HEK293 (cell line): ENCODE results near the gene MPC1.

ENCODE experiments used
- CTCF ChIA-PET: fragments of 350-600 bp; formaldehyde crosslinking; extraction: SDS; loops from one replicate; lab custom pipeline; 2021; ENCODE audit warnings: antibody characterized with exemption; lab: Yijun Ruan, JAX
- POLR2A ChIA-PET: fragments of 300-600 bp; formaldehyde crosslinking; extraction: SDS; loops from one replicate; lab custom pipeline; 2020; ENCODE audit warnings: antibody characterized with exemption, inconsistent platforms; lab: Yijun Ruan, JAX
- H3K27ac ChIP-seq: fragments of 200-500 bp; sonication (Bioruptor generic); 2 replicates; pipeline ENCODE4 v1.5.1; 2014; ENCODE audit warnings: low read depth, low read length, control low read depth, inconsistent platforms; ENCODE audit errors: extremely low read depth
- H3K36me3 ChIP-seq, 2 experiments: fragments of 200-500 bp in 1 of 2; sonication (Bioruptor generic) in 1 of 2; 1 replicate in 1 of 2; 2 replicates in 1 of 2; pipeline ENCODE4 v1.5.1; 2014 to 2017; ENCODE audit warnings: inconsistent platforms in 2 of 2, low read length in 2 of 2; ENCODE audit not compliant: control insufficient read depth in 2 of 2, insufficient read depth in 1 of 2
- H3K4me1 ChIP-seq: fragments of 200-500 bp; sonication (Bioruptor generic); 2 replicates; pipeline ENCODE4 v1.5.1; 2014; ENCODE audit warnings: mild to moderate bottlenecking, low read length, inconsistent platforms; ENCODE audit not compliant: control insufficient read depth, insufficient read depth
- H3K4me3 ChIP-seq: 2 replicates; pipeline ENCODE4 v1.5.1; 2011; ENCODE audit warnings: low read depth, mild to moderate bottlenecking, control low read depth, low read length, moderate library complexity
- H3K9me3 ChIP-seq: fragments of 200-500 bp; sonication (Bioruptor generic); 2 replicates; pipeline ENCODE4 v1.5.1; 2014; ENCODE audit warnings: low read depth, low read length, inconsistent platforms; ENCODE audit not compliant: control insufficient read depth, insufficient read depth
- PATZ1 ChIP-seq: fragments of 450-650 bp; formaldehyde crosslinking; IDR thresholded peaks from 2 replicates; pipeline ENCODE4 v1.5.1; 2016; ENCODE audit warnings: missing biosample characterization, missing genetic modification characterization
- ZBTB20 ChIP-seq: fragments of 450-650 bp; formaldehyde crosslinking; IDR thresholded peaks from 2 replicates; pipeline ENCODE4 v1.5.1; 2016; ENCODE audit warnings: missing biosample characterization, missing genetic modification characterization
- ZBTB48 ChIP-seq: fragments of 450-650 bp; formaldehyde crosslinking; IDR thresholded peaks from 2 replicates; pipeline ENCODE4 v1.5.1; 2016; ENCODE audit warnings: missing biosample characterization, missing genetic modification characterization
- ZBTB6 ChIP-seq: fragments of 450-650 bp; formaldehyde crosslinking; IDR thresholded peaks from 2 replicates; pipeline ENCODE4 v1.5.1; 2017; ENCODE audit warnings: missing biosample characterization, missing genetic modification characterization
- ZNF114 ChIP-seq: fragments of 450-650 bp; formaldehyde crosslinking; IDR thresholded peaks from 2 replicates; pipeline ENCODE4 v1.5.0; 2017; ENCODE audit warnings: missing biosample characterization, missing genetic modification characterization
- ZNF155 ChIP-seq: fragments of 450-650 bp; formaldehyde crosslinking; IDR thresholded peaks from 2 replicates; pipeline ENCODE4 v1.5.1; 2016; ENCODE audit warnings: missing biosample characterization, missing genetic modification characterization
- ZNF221 ChIP-seq: fragments of 450-650 bp; formaldehyde crosslinking; IDR thresholded peaks from 2 replicates; pipeline ENCODE4 v1.5.1; 2017; ENCODE audit warnings: missing biosample characterization, missing genetic modification characterization, borderline replicate concordance
- ZNF391 ChIP-seq: fragments of 450-650 bp; formaldehyde crosslinking; IDR thresholded peaks from 2 replicates; pipeline ENCODE4 v1.5.1; 2016; ENCODE audit warnings: low read depth, missing biosample characterization, missing genetic modification characterization, borderline replicate concordance
- ZNF571 ChIP-seq: fragments of 450-650 bp; formaldehyde crosslinking; IDR thresholded peaks from 2 replicates; pipeline ENCODE4 v1.5.0; 2017; ENCODE audit warnings: missing biosample characterization, missing genetic modification characterization
- ZNF600 ChIP-seq: fragments of 450-650 bp; formaldehyde crosslinking; IDR thresholded peaks from 2 replicates; pipeline ENCODE4 v1.5.1; 2016; ENCODE audit warnings: missing biosample characterization, missing genetic modification characterization
- ZNF658 ChIP-seq: fragments of 450-650 bp; formaldehyde crosslinking; IDR thresholded peaks from 2 replicates; pipeline ENCODE4; 2016; ENCODE audit warnings: missing biosample characterization, missing genetic modification characterization
- ZNF677 ChIP-seq: fragments of 450-650 bp; IDR thresholded peaks from 2 replicates; pipeline ENCODE4 v1.5.0; 2018; ENCODE audit warnings: missing biosample characterization, mild to moderate bottlenecking, missing genetic modification characterization, moderate library complexity
- ZNF777 ChIP-seq: fragments of 450-650 bp; formaldehyde crosslinking; IDR thresholded peaks from 2 replicates; pipeline ENCODE4 v1.5.1; 2017; ENCODE audit warnings: missing biosample characterization, missing genetic modification characterization, borderline replicate concordance
- ZNF843 ChIP-seq: fragments of 450-650 bp; formaldehyde crosslinking; IDR thresholded peaks from 2 replicates; pipeline ENCODE4 v1.5.1; 2016; ENCODE audit warnings: missing biosample characterization, missing genetic modification characterization
- TF ChIP-seq, protein P1 (sequence below): fragments of 450-650 bp; IDR thresholded peaks from 2 replicates; pipeline ENCODE4 v1.5.1; 2018; ENCODE audit warnings: missing biosample characterization, missing genetic modification characterization
- TF ChIP-seq, protein P2 (sequence below): fragments of 450-650 bp; formaldehyde crosslinking; IDR thresholded peaks from 2 replicates; pipeline ENCODE4 v1.5.1; 2016; ENCODE audit warnings: missing biosample characterization, missing genetic modification characterization
- TF ChIP-seq, protein P3 (sequence below): fragments of 450-650 bp; formaldehyde crosslinking; IDR thresholded peaks from 2 replicates; pipeline ENCODE4 v1.5.1; 2016; ENCODE audit warnings: missing biosample characterization, missing genetic modification characterization, low read depth

The MPC1 gene

GRCh38 chr6:166334878-166335277, 47.9 kb downstream of the MPC1 start:
- Histone ChIP-seq H3K4me1 (peaks cover 9% of the 10 kb centered on the region; the same call in 1 of the 2 replicates), H3K27ac (no peak overlapping the region), H3K36me3 (peaks cover 5 to 62% of the 10 kb centered on the region in 2 experiments; a peak in 2 of 3 replicates), H3K9me3 (no peaks in the 10 kb centered on the region), H3K4me3 (no peak overlapping the region)
- CTCF ChIA-PET: no interaction called here
- no peak for TF ChIP-seq ZNF221 (tag by site-specific recombination)
- TF ChIP-seq ZNF155 (tag by site-specific recombination): no peak
- no peak for TF ChIP-seq ZNF843 (tag by site-specific recombination)
- TF ChIP-seq ZNF571 (tag by site-specific recombination): no peak
- TF ChIP-seq ZNF391: no peak
- TF ChIP-seq, protein P1, sequence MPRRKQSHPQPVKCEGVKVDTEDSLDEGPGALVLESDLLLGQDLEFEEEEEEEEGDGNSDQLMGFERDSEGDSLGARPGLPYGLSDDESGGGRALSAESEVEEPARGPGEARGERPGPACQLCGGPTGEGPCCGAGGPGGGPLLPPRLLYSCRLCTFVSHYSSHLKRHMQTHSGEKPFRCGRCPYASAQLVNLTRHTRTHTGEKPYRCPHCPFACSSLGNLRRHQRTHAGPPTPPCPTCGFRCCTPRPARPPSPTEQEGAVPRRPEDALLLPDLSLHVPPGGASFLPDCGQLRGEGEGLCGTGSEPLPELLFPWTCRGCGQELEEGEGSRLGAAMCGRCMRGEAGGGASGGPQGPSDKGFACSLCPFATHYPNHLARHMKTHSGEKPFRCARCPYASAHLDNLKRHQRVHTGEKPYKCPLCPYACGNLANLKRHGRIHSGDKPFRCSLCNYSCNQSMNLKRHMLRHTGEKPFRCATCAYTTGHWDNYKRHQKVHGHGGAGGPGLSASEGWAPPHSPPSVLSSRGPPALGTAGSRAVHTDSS: no peak
- no peak for TF ChIP-seq ZNF777 (tag by site-specific recombination)
- TF ChIP-seq ZNF114: no peak
- TF ChIP-seq ZNF658 (tag by site-specific recombination): no peak
- TF ChIP-seq, protein P2, sequence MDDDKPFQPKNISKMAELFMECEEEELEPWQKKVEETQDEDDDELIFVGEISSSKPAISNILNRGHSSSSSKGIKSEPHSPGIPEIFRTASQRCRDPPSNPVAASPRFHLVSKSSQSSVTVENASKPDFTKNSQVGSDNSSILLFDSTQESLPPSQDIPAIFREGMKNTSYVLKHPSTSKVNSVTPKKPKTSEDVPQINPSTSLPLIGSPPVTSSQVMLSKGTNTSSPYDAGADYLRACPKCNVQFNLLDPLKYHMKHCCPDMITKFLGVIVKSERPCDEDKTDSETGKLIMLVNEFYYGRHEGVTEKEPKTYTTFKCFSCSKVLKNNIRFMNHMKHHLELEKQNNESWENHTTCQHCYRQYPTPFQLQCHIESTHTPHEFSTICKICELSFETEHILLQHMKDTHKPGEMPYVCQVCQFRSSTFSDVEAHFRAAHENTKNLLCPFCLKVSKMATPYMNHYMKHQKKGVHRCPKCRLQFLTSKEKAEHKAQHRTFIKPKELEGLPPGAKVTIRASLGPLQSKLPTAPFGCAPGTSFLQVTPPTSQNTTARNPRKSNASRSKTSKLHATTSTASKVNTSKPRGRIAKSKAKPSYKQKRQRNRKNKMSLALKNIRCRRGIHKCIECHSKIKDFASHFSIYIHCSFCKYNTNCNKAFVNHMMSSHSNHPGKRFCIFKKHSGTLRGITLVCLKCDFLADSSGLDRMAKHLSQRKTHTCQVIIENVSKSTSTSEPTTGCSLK: no peak
- TF ChIP-seq, protein P3, sequence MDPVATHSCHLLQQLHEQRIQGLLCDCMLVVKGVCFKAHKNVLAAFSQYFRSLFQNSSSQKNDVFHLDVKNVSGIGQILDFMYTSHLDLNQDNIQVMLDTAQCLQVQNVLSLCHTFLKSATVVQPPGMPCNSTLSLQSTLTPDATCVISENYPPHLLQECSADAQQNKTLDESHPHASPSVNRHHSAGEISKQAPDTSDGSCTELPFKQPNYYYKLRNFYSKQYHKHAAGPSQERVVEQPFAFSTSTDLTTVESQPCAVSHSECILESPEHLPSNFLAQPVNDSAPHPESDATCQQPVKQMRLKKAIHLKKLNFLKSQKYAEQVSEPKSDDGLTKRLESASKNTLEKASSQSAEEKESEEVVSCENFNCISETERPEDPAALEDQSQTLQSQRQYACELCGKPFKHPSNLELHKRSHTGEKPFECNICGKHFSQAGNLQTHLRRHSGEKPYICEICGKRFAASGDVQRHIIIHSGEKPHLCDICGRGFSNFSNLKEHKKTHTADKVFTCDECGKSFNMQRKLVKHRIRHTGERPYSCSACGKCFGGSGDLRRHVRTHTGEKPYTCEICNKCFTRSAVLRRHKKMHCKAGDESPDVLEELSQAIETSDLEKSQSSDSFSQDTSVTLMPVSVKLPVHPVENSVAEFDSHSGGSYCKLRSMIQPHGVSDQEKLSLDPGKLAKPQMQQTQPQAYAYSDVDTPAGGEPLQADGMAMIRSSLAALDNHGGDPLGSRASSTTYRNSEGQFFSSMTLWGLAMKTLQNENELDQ: no peak
- TF ChIP-seq ZBTB6 (tag by site-specific recombination): no peak
- TF ChIP-seq ZNF600 (tag by site-specific recombination): no peak
- no peak for TF ChIP-seq ZNF677
- TF ChIP-seq ZBTB48 (tag by site-specific recombination): no peak
- no peak for TF ChIP-seq ZBTB20
- no peak for TF ChIP-seq PATZ1 (tag by site-specific recombination)
- POLR2A ChIA-PET: interaction anchor here (1.0 kb wide), 1 partner anchor 8 kb away, joined by 4 read pairs; no protein-coding TSS in a partner anchor
